ENCODE results near the gene BRD3OS. TPM values are rescaled to one million over a fixed set of nuclear protein-coding genes. Genes with fewer than 3 reads are reported as not detected.

Gene BRD3OS
- total and polyA plus RNA-seq, 2 of the 13 experiments (the other 11 are each of a cell fraction or from before 2014, with no cell fraction given), result 4.9 to 5.7 TPM

DNA sequence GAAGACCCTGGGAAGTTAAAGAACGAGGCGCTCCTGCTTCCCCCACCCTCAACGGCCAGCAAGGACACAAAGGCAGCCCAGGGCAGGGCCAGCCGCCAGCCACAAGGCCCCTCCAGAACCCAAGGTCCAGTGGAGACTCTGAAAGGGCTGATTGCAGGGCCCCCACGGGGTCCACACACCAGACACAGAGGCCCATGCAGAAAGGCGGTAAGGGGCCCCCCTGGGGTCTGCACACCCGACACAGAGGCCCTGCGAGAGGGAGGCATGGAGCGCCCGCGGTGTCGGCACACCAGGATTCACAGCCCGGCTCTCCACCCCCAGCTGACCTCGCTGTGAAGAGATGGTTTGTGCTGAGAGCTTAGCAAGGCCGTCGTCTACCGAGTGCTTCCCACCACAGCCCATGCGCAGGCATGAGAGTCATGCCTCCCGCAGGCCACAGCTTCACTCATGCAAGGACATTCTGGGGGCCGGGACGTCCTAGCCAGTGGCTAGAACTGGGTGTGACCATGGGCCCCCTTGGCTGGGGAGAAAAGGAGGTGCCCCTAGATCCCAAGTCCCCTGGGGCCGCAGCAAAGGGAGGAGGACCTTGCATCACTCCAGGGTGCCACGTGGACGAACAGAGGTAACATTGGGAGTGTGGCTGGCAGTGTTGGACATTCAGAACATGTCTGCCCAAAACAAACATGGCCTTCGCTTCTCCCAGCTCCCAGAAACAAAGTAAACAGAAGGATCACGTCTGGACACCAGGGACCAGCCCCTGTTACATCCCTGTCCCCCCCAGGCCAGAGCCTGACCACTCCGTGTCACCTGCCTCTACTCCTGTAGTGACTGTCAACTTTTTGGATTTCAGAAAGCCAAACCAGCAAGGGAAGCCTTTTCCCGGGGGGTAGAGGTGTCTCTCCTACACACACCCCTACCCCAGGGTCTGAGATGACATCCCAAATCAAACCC is 32.7 kb downstream of the BRD3OS start (continued):
- TF ChIP-seq, protein P1, sequence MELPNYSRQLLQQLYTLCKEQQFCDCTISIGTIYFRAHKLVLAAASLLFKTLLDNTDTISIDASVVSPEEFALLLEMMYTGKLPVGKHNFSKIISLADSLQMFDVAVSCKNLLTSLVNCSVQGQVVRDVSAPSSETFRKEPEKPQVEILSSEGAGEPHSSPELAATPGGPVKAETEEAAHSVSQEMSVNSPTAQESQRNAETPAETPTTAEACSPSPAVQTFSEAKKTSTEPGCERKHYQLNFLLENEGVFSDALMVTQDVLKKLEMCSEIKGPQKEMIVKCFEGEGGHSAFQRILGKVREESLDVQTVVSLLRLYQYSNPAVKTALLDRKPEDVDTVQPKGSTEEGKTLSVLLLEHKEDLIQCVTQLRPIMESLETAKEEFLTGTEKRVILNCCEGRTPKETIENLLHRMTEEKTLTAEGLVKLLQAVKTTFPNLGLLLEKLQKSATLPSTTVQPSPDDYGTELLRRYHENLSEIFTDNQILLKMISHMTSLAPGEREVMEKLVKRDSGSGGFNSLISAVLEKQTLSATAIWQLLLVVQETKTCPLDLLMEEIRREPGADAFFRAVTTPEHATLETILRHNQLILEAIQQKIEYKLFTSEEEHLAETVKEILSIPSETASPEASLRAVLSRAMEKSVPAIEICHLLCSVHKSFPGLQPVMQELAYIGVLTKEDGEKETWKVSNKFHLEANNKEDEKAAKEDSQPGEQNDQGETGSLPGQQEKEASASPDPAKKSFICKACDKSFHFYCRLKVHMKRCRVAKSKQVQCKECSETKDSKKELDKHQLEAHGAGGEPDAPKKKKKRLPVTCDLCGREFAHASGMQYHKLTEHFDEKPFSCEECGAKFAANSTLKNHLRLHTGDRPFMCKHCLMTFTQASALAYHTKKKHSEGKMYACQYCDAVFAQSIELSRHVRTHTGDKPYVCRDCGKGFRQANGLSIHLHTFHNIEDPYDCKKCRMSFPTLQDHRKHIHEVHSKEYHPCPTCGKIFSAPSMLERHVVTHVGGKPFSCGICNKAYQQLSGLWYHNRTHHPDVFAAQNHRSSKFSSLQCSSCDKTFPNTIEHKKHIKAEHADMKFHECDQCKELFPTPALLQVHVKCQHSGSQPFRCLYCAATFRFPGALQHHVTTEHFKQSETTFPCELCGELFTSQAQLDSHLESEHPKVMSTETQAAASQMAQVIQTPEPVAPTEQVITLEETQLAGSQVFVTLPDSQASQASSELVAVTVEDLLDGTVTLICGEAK (IDR thresholded peaks at IDR 0.05), result no peak
- TF ChIP-seq, protein P1 (CRISPR knock-in tag; IDR thresholded peaks at IDR 0.05), result peak; percentile 39; the same call in 1 of the 2 replicates
- TF ChIP-seq, protein P2, sequence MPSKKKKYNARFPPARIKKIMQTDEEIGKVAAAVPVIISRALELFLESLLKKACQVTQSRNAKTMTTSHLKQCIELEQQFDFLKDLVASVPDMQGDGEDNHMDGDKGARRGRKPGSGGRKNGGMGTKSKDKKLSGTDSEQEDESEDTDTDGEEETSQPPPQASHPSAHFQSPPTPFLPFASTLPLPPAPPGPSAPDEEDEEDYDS (CRISPR knock-in tag; IDR thresholded peaks at IDR 0.05), result no peak
- TF ChIP-seq RFX5 (IDR thresholded peaks at IDR 0.05; ENCODE audit: low read depth, low read length) (no peak), ZNF619 (CRISPR knock-in tag; IDR thresholded peaks at IDR 0.05) (peak; percentile 18; the same call in 1 of the 2 replicates), RCOR2 (CRISPR knock-in tag; IDR thresholded peaks at IDR 0.05) (0 out of 2 replicates have a peak, but pooled peaks have one; percentile 47), SMAD9 (CRISPR knock-in tag; IDR thresholded peaks at IDR 0.05) (no peak), MAZ (IDR thresholded peaks at IDR 0.05; ENCODE audit: borderline replicate concordance, low read depth, low read length) (no peak; the same call in 1 of the 2 replicates), MAZ (CRISPR knock-in tag; IDR thresholded peaks at IDR 0.05; ENCODE audit: low read depth) (peak; percentile 75; the same call in 1 of the 2 replicates), SMAD3 (CRISPR knock-in tag; IDR thresholded peaks at IDR 0.05) (peak; percentile 32; the same call in 1 of the 2 replicates), HOXA3 (CRISPR knock-in tag; IDR thresholded peaks at IDR 0.05) (peak; percentile 96), REL (CRISPR knock-in tag; conservative IDR thresholded peaks at IDR 0.05) (0 out of 2 replicates have a peak, but pooled peaks have one; percentile 44), ZNF350 (CRISPR knock-in tag; IDR thresholded peaks at IDR 0.05; ENCODE audit: borderline replicate concordance, low read depth) (peak; percentile 92; the same call in 1 of the 2 replicates), IRF2 (CRISPR knock-in tag; IDR thresholded peaks at IDR 0.05) (peak; percentile 61; the same call in 1 of the 2 replicates)
- TF ChIP-seq, protein P3, sequence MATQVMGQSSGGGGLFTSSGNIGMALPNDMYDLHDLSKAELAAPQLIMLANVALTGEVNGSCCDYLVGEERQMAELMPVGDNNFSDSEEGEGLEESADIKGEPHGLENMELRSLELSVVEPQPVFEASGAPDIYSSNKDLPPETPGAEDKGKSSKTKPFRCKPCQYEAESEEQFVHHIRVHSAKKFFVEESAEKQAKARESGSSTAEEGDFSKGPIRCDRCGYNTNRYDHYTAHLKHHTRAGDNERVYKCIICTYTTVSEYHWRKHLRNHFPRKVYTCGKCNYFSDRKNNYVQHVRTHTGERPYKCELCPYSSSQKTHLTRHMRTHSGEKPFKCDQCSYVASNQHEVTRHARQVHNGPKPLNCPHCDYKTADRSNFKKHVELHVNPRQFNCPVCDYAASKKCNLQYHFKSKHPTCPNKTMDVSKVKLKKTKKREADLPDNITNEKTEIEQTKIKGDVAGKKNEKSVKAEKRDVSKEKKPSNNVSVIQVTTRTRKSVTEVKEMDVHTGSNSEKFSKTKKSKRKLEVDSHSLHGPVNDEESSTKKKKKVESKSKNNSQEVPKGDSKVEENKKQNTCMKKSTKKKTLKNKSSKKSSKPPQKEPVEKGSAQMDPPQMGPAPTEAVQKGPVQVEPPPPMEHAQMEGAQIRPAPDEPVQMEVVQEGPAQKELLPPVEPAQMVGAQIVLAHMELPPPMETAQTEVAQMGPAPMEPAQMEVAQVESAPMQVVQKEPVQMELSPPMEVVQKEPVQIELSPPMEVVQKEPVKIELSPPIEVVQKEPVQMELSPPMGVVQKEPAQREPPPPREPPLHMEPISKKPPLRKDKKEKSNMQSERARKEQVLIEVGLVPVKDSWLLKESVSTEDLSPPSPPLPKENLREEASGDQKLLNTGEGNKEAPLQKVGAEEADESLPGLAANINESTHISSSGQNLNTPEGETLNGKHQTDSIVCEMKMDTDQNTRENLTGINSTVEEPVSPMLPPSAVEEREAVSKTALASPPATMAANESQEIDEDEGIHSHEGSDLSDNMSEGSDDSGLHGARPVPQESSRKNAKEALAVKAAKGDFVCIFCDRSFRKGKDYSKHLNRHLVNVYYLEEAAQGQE (IDR thresholded peaks at IDR 0.05; ENCODE audit: borderline replicate concordance in 1 of 2, low read depth in 1 of 2, low read length in 2 of 2), result no peak
